IMR-90 (cell line): ENCODE results near the gene ZNF236.

Source experiments
- BHLHE40 ChIP-seq: fragments of 150-350 bp; IDR thresholded peaks from 2 replicates; pipeline ENCODE4 v1.6.1; 2016; ENCODE audit warnings: mild to moderate bottlenecking, low read depth, low read length
- CTCF ChIP-seq: conservative IDR thresholded peaks from 2 replicates; pipeline ENCODE4 v1.5.1; 2012; ENCODE audit warnings: mild to moderate bottlenecking, low read depth, low read length, improper control_type of control experiment
- POLR2A ChIP-seq: IDR thresholded peaks from 2 replicates; pipeline ENCODE4 v1.6.1; 2012; ENCODE audit warnings: mild to moderate bottlenecking, low read depth, low read length
- RAD21 ChIP-seq: IDR thresholded peaks from 2 replicates; pipeline ENCODE4 v1.6.1; 2012; ENCODE audit warnings: low read length, improper control_type of control experiment
- RCOR1 ChIP-seq: IDR thresholded peaks from 2 replicates; pipeline ENCODE4 v1.6.1; 2012; ENCODE audit warnings: mild to moderate bottlenecking, low read length, improper control_type of control experiment; ENCODE audit not compliant: insufficient replicate concordance
- SMC3 ChIP-seq: fragments of 150-350 bp; IDR thresholded peaks from 2 replicates; pipeline ENCODE4 v1.6.1; 2016; ENCODE audit warnings: low read depth, mild to moderate bottlenecking, antibody characterized with exemption, low read length, moderate library complexity

DNA sequence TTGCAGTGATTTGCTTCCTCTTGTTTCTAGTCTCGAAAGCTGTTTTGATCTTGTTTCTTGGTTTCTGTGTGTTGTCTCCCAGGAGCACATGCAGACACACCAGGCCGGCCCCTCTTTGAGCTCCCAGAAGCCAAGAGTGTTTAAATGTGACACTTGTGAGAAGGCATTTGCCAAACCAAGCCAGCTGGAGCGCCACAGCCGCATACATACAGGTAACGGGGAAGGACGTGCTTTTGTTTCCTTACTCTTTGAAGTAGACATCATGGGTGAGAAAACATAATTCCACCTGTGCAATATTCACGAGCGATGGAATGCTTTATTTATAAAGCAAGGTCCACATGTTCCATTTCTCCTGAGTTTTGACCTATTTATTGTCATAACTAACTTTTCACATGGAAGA, 137.2 kb downstream of the ZNF236 start:
- TF ChIP-seq CTCF: no peak
- TF ChIP-seq POLR2A: no peak
- TF ChIP-seq RCOR1: no peak
- TF ChIP-seq BHLHE40: no peak
- no peak for TF ChIP-seq SMC3
- no peak for TF ChIP-seq RAD21
